ENCODE results near the gene FKBP5.
"Not testable (repeated sequence)": the region's sequence is repeated elsewhere in the genome, so short reads cannot be mapped to it uniquely, and the experiment has no call there.

FKBP5 gene

GRCh38 chr6:35541836-35542235 lies 146.9 kb downstream of the FKBP5 start:
- H3K27me3 ChIP-seq (ENCODE audit: insufficient read depth, low read length, poor library complexity) = no peaks in the 10 kb centered on the region
- H3K79me2 ChIP-seq (ENCODE audit: control insufficient read depth, insufficient read depth, low read length) = no peaks in the 10 kb centered on the region
- H3K4ac ChIP-seq (ENCODE audit: low read depth, low read length) = no peak overlapping the region
- no peak overlapping the region for H3K27ac ChIP-seq (ENCODE audit: low read depth, low read length)
- DNase-seq = no peak
- no peaks in the 10 kb centered on the region for H3K79me1 ChIP-seq (ENCODE audit: low read length)
- H3K18ac ChIP-seq (ENCODE audit: low read length) = no peak overlapping the region
- H3K23ac ChIP-seq (ENCODE audit: low read length) = no peak overlapping the region
- no CpG with 5 or more reads among the region's 2 CpGs for WGBS (ENCODE audit: extremely low coverage, insufficient coverage, low lambda C conversion rate)
- H3K9ac ChIP-seq (ENCODE audit: low read length) = no peak overlapping the region
- H4K8ac ChIP-seq (ENCODE audit: low read depth, low read length) = no peak overlapping the region
- H2BK120ac ChIP-seq (ENCODE audit: low read depth, low read length) = no peak overlapping the region
- no peaks in the 10 kb centered on the region for H3K4me1 ChIP-seq (ENCODE audit: control insufficient read depth, low read depth, low read length)
- no peak overlapping the region for H2BK5ac ChIP-seq (ENCODE audit: low read length)
- H3K4me2 ChIP-seq (ENCODE audit: low read length) = no peak overlapping the region
- no peak overlapping the region for H2AK5ac ChIP-seq (ENCODE audit: low read length)
- H2BK15ac ChIP-seq (replicated peaks; ENCODE audit: low read depth) = no peak overlapping the region
- H3K36me3 ChIP-seq (ENCODE audit: control insufficient read depth, insufficient read depth, low read length) = no peaks in the 10 kb centered on the region
- H3K56ac ChIP-seq (ENCODE audit: low read length) = no peak overlapping the region
- no peak overlapping the region for H3K4me3 ChIP-seq (ENCODE audit: low read length)
- no peak overlapping the region for H4K5ac ChIP-seq (ENCODE audit: low read length)

GRCh38 chr6:35539223-35539622 lies 149.5 kb downstream of the FKBP5 start:
- no peak overlapping the region for H2BK120ac ChIP-seq (ENCODE audit: low read depth, low read length)
- no CpG with 5 or more reads among the region's 3 CpGs for WGBS (ENCODE audit: extremely low coverage, insufficient coverage, low lambda C conversion rate)

GRCh38 chr6:35535847-35536246 lies 152.9 kb downstream of the FKBP5 start:
- H3K79me2 ChIP-seq (ENCODE audit: control insufficient read depth, insufficient read depth, low read length); H2BK5ac ChIP-seq (ENCODE audit: low read length); H3K9ac ChIP-seq (ENCODE audit: low read length); H3K4me2 ChIP-seq (ENCODE audit: low read length); H3K27me3 ChIP-seq (ENCODE audit: insufficient read depth, low read length, poor library complexity); H3K56ac ChIP-seq (ENCODE audit: low read length); DNase-seq; H2BK120ac ChIP-seq (ENCODE audit: low read depth, low read length); H3K4ac ChIP-seq (ENCODE audit: low read depth, low read length); H4K5ac ChIP-seq (ENCODE audit: low read length); H3K23ac ChIP-seq (ENCODE audit: low read length); H3K4me1 ChIP-seq (ENCODE audit: control insufficient read depth, low read depth, low read length); H3K27ac ChIP-seq (ENCODE audit: low read depth, low read length); H2AK5ac ChIP-seq (ENCODE audit: low read length); H3K4me3 ChIP-seq (ENCODE audit: low read length); H2BK15ac ChIP-seq (replicated peaks; ENCODE audit: low read depth); H3K36me3 ChIP-seq (ENCODE audit: control insufficient read depth, insufficient read depth, low read length); H3K79me1 ChIP-seq (ENCODE audit: low read length); H4K8ac ChIP-seq (ENCODE audit: low read depth, low read length); H3K18ac ChIP-seq (ENCODE audit: low read length): not testable (repeated sequence)
- no CpG with 5 or more reads among the region's 6 CpGs for WGBS (ENCODE audit: extremely low coverage, insufficient coverage, low lambda C conversion rate)

More at GRCh38 chr6:35539223-35539622, 149.5 kb downstream of the FKBP5 start:
- Histone ChIP-seq H3K36me3 (ENCODE audit: control insufficient read depth, insufficient read depth, low read length) (no peaks in the 10 kb centered on the region), H2BK15ac (replicated peaks; ENCODE audit: low read depth) (no peak overlapping the region), H3K27ac (ENCODE audit: low read depth, low read length) (no peak overlapping the region), H2AK5ac (ENCODE audit: low read length) (no peak overlapping the region), H3K23ac (ENCODE audit: low read length) (no peak overlapping the region), H3K4ac (ENCODE audit: low read depth, low read length) (no peak overlapping the region), H3K4me1 (ENCODE audit: control insufficient read depth, low read depth, low read length) (no peaks in the 10 kb centered on the region), H2BK5ac (ENCODE audit: low read length) (no peak overlapping the region), H3K4me3 (ENCODE audit: low read length) (no peak overlapping the region), H3K79me2 (ENCODE audit: control insufficient read depth, insufficient read depth, low read length) (no peaks in the 10 kb centered on the region), H3K79me1 (ENCODE audit: low read length) (no peaks in the 10 kb centered on the region), H4K8ac (ENCODE audit: low read depth, low read length) (no peak overlapping the region), H3K4me2 (ENCODE audit: low read length) (no peak overlapping the region), H3K27me3 (ENCODE audit: insufficient read depth, low read length, poor library complexity) (no peaks in the 10 kb centered on the region), H3K56ac (ENCODE audit: low read length) (no peak overlapping the region), H3K9ac (ENCODE audit: low read length) (no peak overlapping the region), H3K18ac (ENCODE audit: low read length) (no peak overlapping the region), H4K5ac (ENCODE audit: low read length) (no peak overlapping the region)
- DNase-seq = no peak

- no peak overlapping the region for H3K18ac ChIP-seq (ENCODE audit: low read length)
- no peak overlapping the region for H3K4me3 ChIP-seq (ENCODE audit: low read length)
- H4K8ac ChIP-seq (ENCODE audit: low read depth, low read length) = no peak overlapping the region
- H3K23ac ChIP-seq (ENCODE audit: low read length) = no peak overlapping the region
- no peak overlapping the region for H3K27ac ChIP-seq (ENCODE audit: low read depth, low read length)
- H3K56ac ChIP-seq (ENCODE audit: low read length) = no peak overlapping the region
- no peak overlapping the region for H3K4ac ChIP-seq (ENCODE audit: low read depth, low read length)
- no peaks in the 10 kb centered on the region for H3K79me2 ChIP-seq (ENCODE audit: control insufficient read depth, insufficient read depth, low read length)
- no peaks in the 10 kb centered on the region for H3K79me1 ChIP-seq (ENCODE audit: low read length)
- WGBS (ENCODE audit: extremely low coverage, insufficient coverage, low lambda C conversion rate) = no CpG with 5 or more reads among the region's 11 CpGs
- no peaks in the 10 kb centered on the region for H3K36me3 ChIP-seq (ENCODE audit: control insufficient read depth, insufficient read depth, low read length)
- H2BK120ac ChIP-seq (ENCODE audit: low read depth, low read length) = no peak overlapping the region
- no peak overlapping the region for H2AK5ac ChIP-seq (ENCODE audit: low read length)
- no peak overlapping the region for H2BK5ac ChIP-seq (ENCODE audit: low read length)
- DNase-seq = peak; percentile 46
- H3K9ac ChIP-seq (ENCODE audit: low read length) = no peak overlapping the region
- H3K27me3 ChIP-seq (ENCODE audit: insufficient read depth, low read length, poor library complexity) = no peaks in the 10 kb centered on the region
- no peak overlapping the region for H2BK15ac ChIP-seq (replicated peaks; ENCODE audit: low read depth)
- no peak overlapping the region for H3K4me2 ChIP-seq (ENCODE audit: low read length)
- H3K4me1 ChIP-seq (ENCODE audit: control insufficient read depth, low read depth, low read length) = no peaks in the 10 kb centered on the region
- H4K5ac ChIP-seq (ENCODE audit: low read length) = no peak overlapping the region
Observed at GRCh38 chr6:35534407-35535170, 154.1 kb downstream of the FKBP5 start.

GRCh38 chr6:35533981-35534380 lies 154.7 kb downstream of the FKBP5 start:
- Histone ChIP-seq H3K79me2 (ENCODE audit: control insufficient read depth, insufficient read depth, low read length) (no peaks in the 10 kb centered on the region), H3K9ac (ENCODE audit: low read length) (no peak overlapping the region), H3K36me3 (ENCODE audit: control insufficient read depth, insufficient read depth, low read length) (no peaks in the 10 kb centered on the region), H2BK15ac (replicated peaks; ENCODE audit: low read depth) (no peak overlapping the region), H3K79me1 (ENCODE audit: low read length) (no peaks in the 10 kb centered on the region), H2BK5ac (ENCODE audit: low read length) (no peak overlapping the region), H3K4ac (ENCODE audit: low read depth, low read length) (no peak overlapping the region), H2AK5ac (ENCODE audit: low read length) (no peak overlapping the region), H3K4me3 (ENCODE audit: low read length) (no peak overlapping the region), H3K27me3 (ENCODE audit: insufficient read depth, low read length, poor library complexity) (no peaks in the 10 kb centered on the region), H4K5ac (ENCODE audit: low read length) (no peak overlapping the region), H3K4me1 (ENCODE audit: control insufficient read depth, low read depth, low read length) (no peaks in the 10 kb centered on the region), H3K27ac (ENCODE audit: low read depth, low read length) (no peak overlapping the region), H3K4me2 (ENCODE audit: low read length) (no peak overlapping the region), H3K23ac (ENCODE audit: low read length) (no peak overlapping the region), H2BK120ac (ENCODE audit: low read depth, low read length) (no peak overlapping the region), H4K8ac (ENCODE audit: low read depth, low read length) (no peak overlapping the region), H3K56ac (ENCODE audit: low read length) (no peak overlapping the region), H3K18ac (ENCODE audit: low read length) (no peak overlapping the region)
- no CpG with 5 or more reads among the region's 6 CpGs for WGBS (ENCODE audit: extremely low coverage, insufficient coverage, low lambda C conversion rate)
- DNase-seq = no peak

- DNase-seq = no peak
- Histone ChIP-seq H2AK5ac (ENCODE audit: low read length) (no peak overlapping the region), H4K5ac (ENCODE audit: low read length) (no peak overlapping the region), H4K8ac (ENCODE audit: low read depth, low read length) (no peak overlapping the region), H3K79me2 (ENCODE audit: control insufficient read depth, insufficient read depth, low read length) (no peaks in the 10 kb centered on the region), H3K27ac (ENCODE audit: low read depth, low read length) (no peak overlapping the region), H3K4me3 (ENCODE audit: low read length) (no peak overlapping the region), H3K4me2 (ENCODE audit: low read length) (no peak overlapping the region), H3K23ac (ENCODE audit: low read length) (no peak overlapping the region), H3K36me3 (ENCODE audit: control insufficient read depth, insufficient read depth, low read length) (no peaks in the 10 kb centered on the region), H2BK5ac (ENCODE audit: low read length) (no peak overlapping the region), H3K9ac (ENCODE audit: low read length) (no peak overlapping the region), H3K4me1 (ENCODE audit: control insufficient read depth, low read depth, low read length) (no peaks in the 10 kb centered on the region), H3K56ac (ENCODE audit: low read length) (no peak overlapping the region), H3K18ac (ENCODE audit: low read length) (no peak overlapping the region), H3K79me1 (ENCODE audit: low read length) (no peaks in the 10 kb centered on the region), H3K4ac (ENCODE audit: low read depth, low read length) (no peak overlapping the region), H2BK120ac (ENCODE audit: low read depth, low read length) (no peak overlapping the region), H2BK15ac (replicated peaks; ENCODE audit: low read depth) (no peak overlapping the region), H3K27me3 (ENCODE audit: insufficient read depth, low read length, poor library complexity) (no peaks in the 10 kb centered on the region)
- WGBS (ENCODE audit: extremely low coverage, insufficient coverage, low lambda C conversion rate) = no CpG with 5 or more reads among the region's 4 CpGs
Observed at GRCh38 chr6:35532126-35532525, 156.6 kb downstream of the FKBP5 start.
